Measurements from ENCODE around the gene APEH.
A peak's percentile ranks its signal among the peaks of the same experiment; 100 is the strongest.

Gene APEH

DNA sequence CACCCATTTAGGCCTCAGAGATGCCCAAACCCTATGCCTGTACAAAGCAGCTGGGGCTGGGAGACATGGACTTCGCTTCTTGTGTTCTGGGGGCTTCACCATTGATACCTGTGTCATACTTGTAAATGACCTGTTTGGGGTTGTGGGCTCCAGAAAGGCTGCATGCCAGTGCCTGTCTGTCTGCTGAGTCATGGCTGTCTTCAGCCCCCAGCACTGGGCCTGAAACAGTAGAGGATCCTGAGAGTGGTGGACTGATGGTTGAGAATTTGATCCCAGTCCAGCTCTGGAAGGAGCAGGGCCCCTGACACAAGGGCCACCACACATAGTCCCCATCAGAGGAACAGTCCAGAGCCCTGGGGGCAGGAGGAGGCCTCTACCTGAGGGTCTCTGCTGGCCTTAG is 24.6 kb upstream of the APEH start:
- Histone ChIP-seq H3K9me3 (no peaks in the 10 kb centered on the region; the same call in 1 of the 2 replicates), H4K20me1 (peaks cover 9% of the 10 kb centered on the region; the same call in 1 of the 2 replicates), H3K9ac (no peak overlapping the region), H3K27ac (no peak overlapping the region), H3K27me3 (no peaks in the 10 kb centered on the region), H3K36me3 (no peaks in the 10 kb centered on the region), H3K4me3 (no peak overlapping the region), H3K4me2 (no peak overlapping the region; the same call in 1 of the 2 replicates), H3K4me1 (peaks cover 55% of the 10 kb centered on the region)
- TF ChIP-seq Cebpa-rat (IDR thresholded peaks at IDR 0.05): no peak

- Histone ChIP-seq H3K4me2 (no peak overlapping the region; the same call in 1 of the 2 replicates), H3K4me1 (peaks cover 61% of the 10 kb centered on the region), H3K9me3 (no peaks in the 10 kb centered on the region; the same call in 1 of the 2 replicates), H3K27me3 (no peaks in the 10 kb centered on the region), H4K20me1 (peaks cover 9% of the 10 kb centered on the region; the same call in 1 of the 2 replicates), H3K36me3 (no peaks in the 10 kb centered on the region), H3K4me3 (no peak overlapping the region), H3K9ac (no peak overlapping the region), H3K27ac (no peak overlapping the region)
- no peak for TF ChIP-seq Cebpa-rat (IDR thresholded peaks at IDR 0.05)
Observed at GRCh38 chr3:49650177-49650576, 24.0 kb upstream of the APEH start.

GRCh38 chr3:49650637-49651036 is 23.5 kb upstream of the APEH start:
- Histone ChIP-seq H3K4me1 (peaks cover 65% of the 10 kb centered on the region), H3K9me3 (no peaks in the 10 kb centered on the region; the same call in 1 of the 2 replicates), H3K9ac (no peak overlapping the region), H4K20me1 (peaks cover 9% of the 10 kb centered on the region; the same call in 1 of the 2 replicates), H3K4me3 (no peak overlapping the region), H3K27ac (no peak overlapping the region), H3K36me3 (no peaks in the 10 kb centered on the region), H3K4me2 (peak overlapping the region; percentile 1; the same call in 1 of the 2 replicates), H3K27me3 (no peaks in the 10 kb centered on the region)
- TF ChIP-seq Cebpa-rat (IDR thresholded peaks at IDR 0.05): no peak

DNA sequence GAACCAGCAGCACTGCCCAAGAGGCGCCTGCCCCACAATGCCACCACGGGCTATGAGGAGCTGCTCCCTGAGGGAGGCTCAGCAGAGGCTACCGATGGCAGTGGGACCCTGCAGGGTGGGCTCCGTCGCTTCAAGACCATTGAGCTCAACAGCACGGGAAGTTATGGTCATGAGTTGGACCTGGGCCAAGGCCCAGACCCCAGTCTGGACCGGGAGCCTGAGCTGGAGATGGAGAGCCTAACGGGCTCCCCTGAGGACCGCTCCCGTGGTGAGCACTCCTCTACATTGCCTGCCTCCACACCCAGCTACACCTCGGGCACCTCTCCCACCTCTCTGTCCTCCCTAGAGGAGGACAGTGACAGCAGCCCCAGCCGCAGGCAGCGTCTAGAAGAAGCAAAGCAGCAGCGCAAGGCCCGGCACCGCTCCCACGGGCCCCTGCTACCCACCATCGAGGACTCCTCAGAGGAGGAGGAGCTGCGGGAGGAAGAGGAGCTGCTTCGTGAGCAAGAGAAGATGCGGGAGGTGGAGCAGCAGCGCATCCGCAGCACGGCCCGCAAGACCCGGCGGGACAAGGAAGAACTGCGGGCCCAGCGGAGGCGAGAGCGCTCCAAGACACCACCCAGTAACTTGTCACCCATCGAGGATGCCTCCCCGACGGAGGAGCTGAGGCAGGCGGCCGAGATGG is 21.8 kb upstream of the APEH start:
- no peaks in the 10 kb centered on the region for H3K36me3 ChIP-seq
- H3K27ac ChIP-seq: no peak overlapping the region
- H3K9ac ChIP-seq: no peak overlapping the region
- H3K4me2 ChIP-seq: peak overlapping the region; percentile 79
- peaks cover 76% of the 10 kb centered on the region for H3K4me1 ChIP-seq
- H3K27me3 ChIP-seq: no peaks in the 10 kb centered on the region
- H3K4me3 ChIP-seq: no peak overlapping the region
- H4K20me1 ChIP-seq: peaks cover 9% of the 10 kb centered on the region; the same call in 1 of the 2 replicates
- H3K9me3 ChIP-seq: no peaks in the 10 kb centered on the region; the same call in 1 of the 2 replicates
- no peak for TF ChIP-seq Cebpa-rat (IDR thresholded peaks at IDR 0.05)

GRCh38 chr3:49652903-49653415 is 21.2 kb upstream of the APEH start:
- Histone ChIP-seq H3K27ac (peak overlapping the region; percentile 28; the same call in 1 of the 2 replicates), H3K4me2 (peak overlapping the region; percentile 79), H3K36me3 (no peaks in the 10 kb centered on the region), H3K27me3 (no peaks in the 10 kb centered on the region), H3K9me3 (no peaks in the 10 kb centered on the region; the same call in 1 of the 2 replicates), H3K9ac (no peak overlapping the region; the same call in 1 of the 2 replicates), H3K4me1 (peaks cover 76% of the 10 kb centered on the region), H3K4me3 (no peak overlapping the region), H4K20me1 (peaks cover 9% of the 10 kb centered on the region; the same call in 1 of the 2 replicates)
- TF ChIP-seq Cebpa-rat (IDR thresholded peaks at IDR 0.05): no peak

- Histone ChIP-seq H3K4me2 (peak overlapping the region; percentile 79), H3K27ac (no peak overlapping the region), H4K20me1 (peaks cover 9% of the 10 kb centered on the region; the same call in 1 of the 2 replicates), H3K4me3 (no peak overlapping the region), H3K4me1 (peaks cover 76% of the 10 kb centered on the region), H3K36me3 (no peaks in the 10 kb centered on the region), H3K9me3 (no peaks in the 10 kb centered on the region; the same call in 1 of the 2 replicates), H3K27me3 (no peaks in the 10 kb centered on the region), H3K9ac (no peak overlapping the region)
- no peak for TF ChIP-seq Cebpa-rat (IDR thresholded peaks at IDR 0.05)
Observed at GRCh38 chr3:49653621-49654020, 20.5 kb upstream of the APEH start.

- Histone ChIP-seq H3K27ac (peak overlapping the region; percentile 77), H3K9ac (no peak overlapping the region), H3K4me2 (peak overlapping the region; percentile 79), H4K20me1 (peaks cover 9% of the 10 kb centered on the region; the same call in 1 of the 2 replicates), H3K27me3 (no peaks in the 10 kb centered on the region), H3K4me1 (peaks cover 83% of the 10 kb centered on the region), H3K9me3 (no peaks in the 10 kb centered on the region; the same call in 1 of the 2 replicates), H3K4me3 (no peak overlapping the region), H3K36me3 (no peaks in the 10 kb centered on the region)
- TF ChIP-seq Cebpa-rat (IDR thresholded peaks at IDR 0.05): no peak
Observed at GRCh38 chr3:49654176-49654825, 19.9 kb upstream of the APEH start.

DNA sequence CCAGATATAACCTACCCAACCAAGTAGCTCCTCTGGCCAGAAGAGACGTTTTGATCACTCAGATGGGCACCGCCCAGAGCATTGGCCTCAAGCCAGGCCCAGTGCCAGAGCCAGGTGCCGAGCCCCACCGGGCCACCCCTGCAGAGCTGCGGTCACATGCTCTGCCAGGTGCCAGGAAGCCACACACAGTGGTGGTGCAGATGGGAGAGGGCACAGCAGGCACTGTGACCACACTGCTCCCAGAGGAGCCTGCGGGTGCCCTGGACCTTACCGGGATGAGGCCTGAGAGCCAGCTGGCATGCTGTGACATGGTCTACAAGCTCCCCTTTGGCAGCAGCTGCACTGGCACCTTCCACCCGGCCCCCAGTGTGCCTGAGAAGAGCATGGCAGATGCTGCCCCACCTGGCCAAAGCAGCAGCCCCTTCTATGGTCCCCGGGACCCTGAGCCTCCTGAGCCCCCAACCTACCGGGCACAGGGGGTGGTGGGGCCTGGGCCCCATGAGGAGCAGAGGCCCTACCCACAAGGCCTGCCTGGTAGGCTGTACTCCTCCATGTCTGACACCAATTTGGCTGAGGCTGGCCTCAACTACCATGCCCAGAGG is 19.1 kb upstream of the APEH start:
- Histone ChIP-seq H3K4me1 (peaks cover 87% of the 10 kb centered on the region), H3K9ac (no peak overlapping the region), H4K20me1 (peaks cover 9% of the 10 kb centered on the region; the same call in 1 of the 2 replicates), H3K27me3 (no peaks in the 10 kb centered on the region), H3K27ac (peak overlapping the region; percentile 87), H3K9me3 (no peaks in the 10 kb centered on the region; the same call in 1 of the 2 replicates), H3K36me3 (no peaks in the 10 kb centered on the region), H3K4me2 (peak overlapping the region; percentile 79), H3K4me3 (no peak overlapping the region; the same call in 1 of the 2 replicates)
- no peak for TF ChIP-seq Cebpa-rat (IDR thresholded peaks at IDR 0.05)

- Histone ChIP-seq H3K4me2 (peak overlapping the region; percentile 79), H4K20me1 (peaks cover 9% of the 10 kb centered on the region; the same call in 1 of the 2 replicates), H3K27ac (peak overlapping the region; percentile 87), H3K9me3 (no peaks in the 10 kb centered on the region; the same call in 1 of the 2 replicates), H3K4me1 (peaks cover 87% of the 10 kb centered on the region), H3K4me3 (no peak overlapping the region; the same call in 1 of the 2 replicates), H3K9ac (no peak overlapping the region), H3K36me3 (no peaks in the 10 kb centered on the region), H3K27me3 (no peaks in the 10 kb centered on the region)
- TF ChIP-seq Cebpa-rat (IDR thresholded peaks at IDR 0.05): no peak
Observed at GRCh38 chr3:49655731-49656285, 18.3 kb upstream of the APEH start.

Data from BLaER1 (cell line).